ENCODE results near the gene CRB1.
"Not testable (repeated sequence)": the region's sequence is repeated elsewhere in the genome, so short reads cannot be mapped to it uniquely, and the experiment has no call there.

Gene CRB1

GRCh38 chr1:197402189-197402588, 134.1 kb downstream of the CRB1 start:
- DNase-seq: no peak

- not testable (repeated sequence) for DNase-seq
Observed at GRCh38 chr1:197404774-197405173, 136.7 kb downstream of the CRB1 start.

- DNase-seq: not testable (repeated sequence)
Observed at GRCh38 chr1:197405614-197406013, 137.6 kb downstream of the CRB1 start.

- DNase-seq: no peak
Observed at GRCh38 chr1:197413564-197413963, 145.5 kb downstream of the CRB1 start.

- no peak for DNase-seq
Observed at GRCh38 chr1:197415221-197415620, 147.2 kb downstream of the CRB1 start.

GRCh38 chr1:197418693-197419092, 150.6 kb downstream of the CRB1 start:
- no peak for DNase-seq

GRCh38 chr1:197422993-197423392, 154.9 kb downstream of the CRB1 start:
- DNase-seq: no peak

GRCh38 chr1:197424380-197424779, 156.3 kb downstream of the CRB1 start:
- DNase-seq: no peak

- no peak for DNase-seq
Observed at GRCh38 chr1:197429372-197429771, 161.3 kb downstream of the CRB1 start.

GRCh38 chr1:197435224-197435623, 167.2 kb downstream of the CRB1 start:
- no peak for DNase-seq

GRCh38 chr1:197437601-197438000, 169.5 kb downstream of the CRB1 start:
- DNase-seq: no peak

GRCh38 chr1:197438010-197438790, 170.1 kb downstream of the CRB1 start:
- no peak for DNase-seq

- DNase-seq: no peak
Observed at GRCh38 chr1:197439708-197440280, 171.7 kb downstream of the CRB1 start.

- no peak for DNase-seq
Observed at GRCh38 chr1:197440715-197441114, 172.7 kb downstream of the CRB1 start.

GRCh38 chr1:197441999-197442414, 174.0 kb downstream of the CRB1 start:
- DNase-seq: no peak

- DNase-seq: no peak
Observed at GRCh38 chr1:197444755-197445154, 176.7 kb downstream of the CRB1 start.

GRCh38 chr1:197448121-197448779, 180.2 kb downstream of the CRB1 start:
- no peak for DNase-seq

GRCh38 chr1:197451381-197451780, 183.3 kb downstream of the CRB1 start:
- DNase-seq: no peak

- DNase-seq: no peak
Observed at GRCh38 chr1:197453376-197454058, 185.5 kb downstream of the CRB1 start.

- DNase-seq: no peak
Observed at GRCh38 chr1:197462539-197462938, 194.5 kb downstream of the CRB1 start.

GRCh38 chr1:197463142-197463541, 195.1 kb downstream of the CRB1 start:
- no peak for DNase-seq

GRCh38 chr1:197464044-197464443, 196.0 kb downstream of the CRB1 start:
- no peak for DNase-seq

GRCh38 chr1:197465528-197466327, 197.7 kb downstream of the CRB1 start:
- DNase-seq: no peak

Measured in bone marrow (tissue), 2 donors.